ENCODE results near the gene GALNT5.

GALNT5 gene

GRCh38 chr2:157345647-157346389 lies 88.3 kb downstream of the GALNT5 start:
- intact Hi-C loops (cut with DNase I; ENCODE audit: low total_unique reads): no loop called here
- H3K27ac ChIP-seq: no peak overlapping the region
- H3K4me1 ChIP-seq: no peaks in the 10 kb centered on the region
- H3K4me3 ChIP-seq: no peak overlapping the region
- TF ChIP-seq CTCF (IDR thresholded peaks at IDR 0.05): no peak
- H3K36me3 ChIP-seq: no peaks in the 10 kb centered on the region
- H3K27me3 ChIP-seq: no peaks in the 10 kb centered on the region
- peaks cover 0 to 8% (median 0%) of the 10 kb centered on the region in 3 donors for H3K9me3 ChIP-seq
- no peak for DNase-seq

GRCh38 chr2:157348291-157348921 lies 90.9 kb downstream of the GALNT5 start:
- no peak for TF ChIP-seq CTCF (IDR thresholded peaks at IDR 0.05)
- Histone ChIP-seq H3K36me3 (no peaks in the 10 kb centered on the region), H3K4me1 (no peaks in the 10 kb centered on the region), H3K4me3 (no peak overlapping the region), H3K27ac (no peak overlapping the region), H3K9me3 (peaks cover 0 to 8% (median 0%) of the 10 kb centered on the region in 3 donors), H3K27me3 (no peaks in the 10 kb centered on the region)
- intact Hi-C loops (cut with DNase I; ENCODE audit: low total_unique reads): no loop called here
- DNase-seq: no peak

- DNase-seq: no peak
- no peaks in the 10 kb centered on the region for H3K36me3 ChIP-seq
- TF ChIP-seq CTCF (IDR thresholded peaks at IDR 0.05): no peak
- H3K9me3 ChIP-seq: peaks cover 0 to under 1% (median 0%) of the 10 kb centered on the region in 3 donors
- no peaks in the 10 kb centered on the region for H3K4me1 ChIP-seq
- intact Hi-C loops (cut with DNase I; ENCODE audit: low total_unique reads): no loop called here
- H3K27ac ChIP-seq: no peak overlapping the region
- no peak overlapping the region for H3K4me3 ChIP-seq
- H3K27me3 ChIP-seq: no peaks in the 10 kb centered on the region
Measured at GRCh38 chr2:157349949-157350515, 92.5 kb downstream of the GALNT5 start.

GRCh38 chr2:157355618-157356017 lies 98.1 kb downstream of the GALNT5 start:
- H3K9me3 ChIP-seq: no peaks in the 10 kb centered on the region
- no peaks in the 10 kb centered on the region for H3K27me3 ChIP-seq
- no peaks in the 10 kb centered on the region for H3K4me1 ChIP-seq
- H3K36me3 ChIP-seq: no peaks in the 10 kb centered on the region
- DNase-seq: no peak
- H3K27ac ChIP-seq: no peak overlapping the region
- intact Hi-C loops (cut with DNase I; ENCODE audit: low total_unique reads): no loop called here
- no peak overlapping the region for H3K4me3 ChIP-seq
- TF ChIP-seq CTCF (IDR thresholded peaks at IDR 0.05): no peak

- Histone ChIP-seq H3K9me3 (no peaks in the 10 kb centered on the region), H3K36me3 (no peaks in the 10 kb centered on the region), H3K27me3 (no peaks in the 10 kb centered on the region), H3K27ac (no peak overlapping the region), H3K4me1 (no peaks in the 10 kb centered on the region), H3K4me3 (no peak overlapping the region)
- no peak for DNase-seq
- no peak for TF ChIP-seq CTCF (IDR thresholded peaks at IDR 0.05)
- intact Hi-C loops (cut with DNase I; ENCODE audit: low total_unique reads): no loop called here
Measured at GRCh38 chr2:157359628-157360027, 102.1 kb downstream of the GALNT5 start.

All from tibial artery (tissue), 4 donors.